ENCODE measurements around the gene POLDIP2.

DNA sequence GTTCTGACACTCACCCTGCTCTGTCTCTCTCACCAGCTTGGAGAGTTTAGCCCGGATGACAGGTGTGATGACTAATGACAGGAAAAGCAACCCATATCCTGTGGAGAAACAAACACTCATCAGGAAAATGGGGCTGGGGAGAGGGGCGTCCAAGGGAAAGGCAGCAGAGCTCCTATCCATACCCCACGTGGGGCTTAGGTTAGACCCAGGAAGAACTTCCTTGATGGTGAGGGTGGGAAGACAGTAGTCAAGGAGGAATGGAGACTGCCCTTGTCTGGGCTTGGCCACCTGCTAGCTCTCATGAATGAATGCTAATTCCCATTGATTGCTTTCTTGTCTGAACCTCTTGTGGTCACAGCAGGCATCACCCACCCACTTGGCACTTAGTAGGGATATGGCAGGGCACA, 44.9 kb upstream of the POLDIP2 start:
- no peak for TF ChIP-seq ZNF678 (CRISPR knock-in tag; IDR thresholded peaks at IDR 0.05)
- TF ChIP-seq GLI4 (CRISPR knock-in tag; IDR thresholded peaks at IDR 0.05; ENCODE audit: borderline replicate concordance) = no peak
- TF ChIP-seq, protein P1, sequence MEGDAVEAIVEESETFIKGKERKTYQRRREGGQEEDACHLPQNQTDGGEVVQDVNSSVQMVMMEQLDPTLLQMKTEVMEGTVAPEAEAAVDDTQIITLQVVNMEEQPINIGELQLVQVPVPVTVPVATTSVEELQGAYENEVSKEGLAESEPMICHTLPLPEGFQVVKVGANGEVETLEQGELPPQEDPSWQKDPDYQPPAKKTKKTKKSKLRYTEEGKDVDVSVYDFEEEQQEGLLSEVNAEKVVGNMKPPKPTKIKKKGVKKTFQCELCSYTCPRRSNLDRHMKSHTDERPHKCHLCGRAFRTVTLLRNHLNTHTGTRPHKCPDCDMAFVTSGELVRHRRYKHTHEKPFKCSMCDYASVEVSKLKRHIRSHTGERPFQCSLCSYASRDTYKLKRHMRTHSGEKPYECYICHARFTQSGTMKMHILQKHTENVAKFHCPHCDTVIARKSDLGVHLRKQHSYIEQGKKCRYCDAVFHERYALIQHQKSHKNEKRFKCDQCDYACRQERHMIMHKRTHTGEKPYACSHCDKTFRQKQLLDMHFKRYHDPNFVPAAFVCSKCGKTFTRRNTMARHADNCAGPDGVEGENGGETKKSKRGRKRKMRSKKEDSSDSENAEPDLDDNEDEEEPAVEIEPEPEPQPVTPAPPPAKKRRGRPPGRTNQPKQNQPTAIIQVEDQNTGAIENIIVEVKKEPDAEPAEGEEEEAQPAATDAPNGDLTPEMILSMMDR (CRISPR knock-in tag; IDR thresholded peaks at IDR 0.05) = no peak
- TF ChIP-seq, protein P2, sequence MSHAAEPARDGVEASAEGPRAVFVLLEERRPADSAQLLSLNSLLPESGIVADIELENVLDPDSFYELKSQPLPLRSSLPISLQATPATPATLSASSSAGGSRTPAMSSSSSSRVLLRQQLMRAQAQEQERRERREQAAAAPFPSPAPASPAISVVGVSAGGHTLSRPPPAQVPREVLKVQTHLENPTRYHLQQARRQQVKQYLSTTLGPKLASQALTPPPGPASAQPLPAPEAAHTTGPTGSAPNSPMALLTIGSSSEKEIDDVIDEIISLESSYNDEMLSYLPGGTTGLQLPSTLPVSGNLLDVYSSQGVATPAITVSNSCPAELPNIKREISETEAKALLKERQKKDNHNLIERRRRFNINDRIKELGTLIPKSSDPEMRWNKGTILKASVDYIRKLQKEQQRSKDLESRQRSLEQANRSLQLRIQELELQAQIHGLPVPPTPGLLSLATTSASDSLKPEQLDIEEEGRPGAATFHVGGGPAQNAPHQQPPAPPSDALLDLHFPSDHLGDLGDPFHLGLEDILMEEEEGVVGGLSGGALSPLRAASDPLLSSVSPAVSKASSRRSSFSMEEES (CRISPR knock-in tag; IDR thresholded peaks at IDR 0.05) = no peak
- TF ChIP-seq TBX2 (CRISPR knock-in tag; IDR thresholded peaks at IDR 0.05; ENCODE audit: borderline replicate concordance) = no peak
- TF ChIP-seq ESRRA (CRISPR knock-in tag; IDR thresholded peaks at IDR 0.05; ENCODE audit: low read depth) = no peak
- no peak for TF ChIP-seq MEF2D (CRISPR knock-in tag; IDR thresholded peaks at IDR 0.05)
